Testis (tissue), 2 donors: Measurements from ENCODE around the gene PLD1.

Experiments used
- CTCF ChIP-seq, 3 experiments: fragments of 450-650 bp in 2 of 3; fragments of 200-600 bp in 1 of 3; sonication (generic) in 1 of 3; IDR thresholded peaks; one replicate each; pipeline ENCODE4 v1.5.1; 2016 to 2019; ENCODE audit warnings: antibody characterized with exemption in 3 of 3, mild to moderate bottlenecking in 2 of 3, moderate library complexity in 1 of 3
- POLR2A ChIP-seq: fragments of 450-650 bp; IDR thresholded peaks from one replicate; pipeline ENCODE4 v1.6.1; 2017; ENCODE audit warnings: antibody characterized with exemption, mild to moderate bottlenecking, moderate library complexity

GRCh38 chr3:171847595-171848259 is 37.4 kb upstream of the PLD1 start:
- no peak for TF ChIP-seq CTCF (IDR thresholded peaks at IDR 0.05)
- TF ChIP-seq POLR2A: no peak
